Mesendoderm (in vitro differentiated cells): ENCODE measurements around the gene TRA2A.

Source experiments
- DNase-seq: peaks from one replicate; pipeline ENCODE4 v3.0.0; 2013
- H2AK5ac ChIP-seq: 2 replicates; pipeline ENCODE4 v1.6.1; 2013; ENCODE audit warnings: low read length, inconsistent platforms
- H2BK120ac ChIP-seq: 2 replicates; pipeline ENCODE4 v1.6.1; 2013; ENCODE audit warnings: low read depth, mild to moderate bottlenecking, low read length, moderate library complexity, mixed read lengths
- H2BK15ac ChIP-seq: replicated peaks from 2 replicates; pipeline ENCODE4 v1.6.1; 2013; ENCODE audit warnings: low read depth, mild to moderate bottlenecking, moderate library complexity
- H2BK5ac ChIP-seq: 2 replicates; pipeline ENCODE4 v1.6.1; 2013; ENCODE audit warnings: low read length, inconsistent platforms
- H3K18ac ChIP-seq: 2 replicates; pipeline ENCODE4 v1.6.1; 2013; ENCODE audit warnings: mild to moderate bottlenecking, low read length, mixed read lengths
- H3K23ac ChIP-seq: one replicate; pipeline ENCODE4 v1.6.1; 2013; ENCODE audit warnings: low read length
- H3K27ac ChIP-seq: 2 replicates; pipeline ENCODE4 v1.5.1; 2013; ENCODE audit warnings: low read depth, mild to moderate bottlenecking, inconsistent platforms, low read length, moderate library complexity
- H3K27me3 ChIP-seq: 2 replicates; pipeline ENCODE4 v1.6.1; 2013; ENCODE audit warnings: low read length, control low read depth, mild to moderate bottlenecking, inconsistent platforms; ENCODE audit not compliant: insufficient read depth, poor library complexity
- H3K36me3 ChIP-seq: 2 replicates; pipeline ENCODE4 v1.6.1; 2013; ENCODE audit warnings: low read length, inconsistent platforms; ENCODE audit not compliant: control insufficient read depth, insufficient read depth
- H3K4ac ChIP-seq: one replicate; pipeline ENCODE4 v1.6.1; 2013; ENCODE audit warnings: low read depth, mild to moderate bottlenecking, low read length, moderate library complexity
- H3K4me1 ChIP-seq: 2 replicates; pipeline ENCODE4 v1.6.1; 2013; ENCODE audit warnings: low read depth, low read length, inconsistent platforms; ENCODE audit not compliant: control insufficient read depth
- H3K4me2 ChIP-seq: 2 replicates; pipeline ENCODE4 v1.6.1; 2013; ENCODE audit warnings: low read length
- H3K4me3 ChIP-seq: 2 replicates; pipeline ENCODE4 v1.5.1; 2013; ENCODE audit warnings: mild to moderate bottlenecking, low read length
- H3K56ac ChIP-seq: one replicate; pipeline ENCODE4 v1.6.1; 2013; ENCODE audit warnings: low read length
- H3K79me1 ChIP-seq: 2 replicates; pipeline ENCODE4 v1.6.1; 2013; ENCODE audit warnings: low read length, inconsistent platforms
- H3K79me2 ChIP-seq: 2 replicates; pipeline ENCODE4 v1.6.1; 2013; ENCODE audit warnings: mild to moderate bottlenecking, low read length; ENCODE audit not compliant: control insufficient read depth, insufficient read depth
- H3K9ac ChIP-seq: 2 replicates; pipeline ENCODE4 v1.6.1; 2013; ENCODE audit warnings: low read length, inconsistent platforms
- H4K5ac ChIP-seq: one replicate; pipeline ENCODE4 v1.6.1; 2013; ENCODE audit warnings: low read length
- H4K8ac ChIP-seq: one replicate; pipeline ENCODE4 v1.6.1; 2013; ENCODE audit warnings: low read depth, mild to moderate bottlenecking, control low read depth, low read length, moderate library complexity
- WGBS: extraction: QIAGEN DNeasy Blood & Tissue Kit; methylation state at CpG from one replicate; pipeline ENCODE4 v1.1.7; 2013; ENCODE audit warnings: low lambda C conversion rate, missing lambda C conversion rate; ENCODE audit not compliant: insufficient coverage; ENCODE audit errors: extremely low coverage; 5-methylcytosine and 5-hydroxymethylcytosine counted together

The TRA2A gene

GRCh38 chr7:23482686-23483085, 49.1 kb downstream of the TRA2A start:
- no peaks in the 10 kb centered on the region for H3K36me3 ChIP-seq
- H3K27me3 ChIP-seq = no peaks in the 10 kb centered on the region
- H3K4me2 ChIP-seq = no peak overlapping the region
- no CpG with 5 or more reads among the region's 4 CpGs for WGBS
- H2AK5ac ChIP-seq = no peak overlapping the region
- no peaks in the 10 kb centered on the region for H3K79me1 ChIP-seq
- H2BK5ac ChIP-seq = no peak overlapping the region
- peaks cover 3% of the 10 kb centered on the region for H3K79me2 ChIP-seq
- peaks cover 2% of the 10 kb centered on the region for H3K4me1 ChIP-seq
- no peak overlapping the region for H3K18ac ChIP-seq
- no peak overlapping the region for H3K4me3 ChIP-seq
- H3K56ac ChIP-seq = no peak overlapping the region
- no peak overlapping the region for H3K27ac ChIP-seq
- no peak for DNase-seq
- no peak overlapping the region for H2BK120ac ChIP-seq
- no peak overlapping the region for H4K5ac ChIP-seq
- H3K9ac ChIP-seq = no peak overlapping the region
- no peak overlapping the region for H2BK15ac ChIP-seq
- no peak overlapping the region for H3K4ac ChIP-seq
- no peak overlapping the region for H4K8ac ChIP-seq
- H3K23ac ChIP-seq = no peak overlapping the region

- no peak overlapping the region for H4K5ac ChIP-seq
- H3K4me2 ChIP-seq = no peak overlapping the region
- no peak overlapping the region for H3K4me3 ChIP-seq
- H3K79me2 ChIP-seq = peaks cover 10% of the 10 kb centered on the region
- H2BK120ac ChIP-seq = no peak overlapping the region
- H3K4me1 ChIP-seq = peaks cover 1% of the 10 kb centered on the region
- H2AK5ac ChIP-seq = no peak overlapping the region
- peaks cover 2% of the 10 kb centered on the region for H3K79me1 ChIP-seq
- H3K4ac ChIP-seq = no peak overlapping the region
- no peak overlapping the region for H3K18ac ChIP-seq
- DNase-seq = no peak
- H3K27me3 ChIP-seq = no peaks in the 10 kb centered on the region
- H4K8ac ChIP-seq = no peak overlapping the region
- H2BK5ac ChIP-seq = no peak overlapping the region
- no peak overlapping the region for H2BK15ac ChIP-seq
- 100% methylated on average over 3 of the region's 6 CpGs for WGBS
- H3K56ac ChIP-seq = no peak overlapping the region
- H3K36me3 ChIP-seq = no peaks in the 10 kb centered on the region
- H3K23ac ChIP-seq = no peak overlapping the region
- peak overlapping the region; percentile 20 for H3K9ac ChIP-seq
- no peak overlapping the region for H3K27ac ChIP-seq
These were observed 53.6 kb downstream of the TRA2A start for GRCh38 chr7:23477962-23478866.

- no peak overlapping the region for H2AK5ac ChIP-seq
- H3K27ac ChIP-seq = no peak overlapping the region
- H3K27me3 ChIP-seq = no peaks in the 10 kb centered on the region
- H3K56ac ChIP-seq = no peak overlapping the region
- no peak overlapping the region for H4K8ac ChIP-seq
- no peak overlapping the region for H2BK120ac ChIP-seq
- no peak overlapping the region for H3K9ac ChIP-seq
- H3K79me2 ChIP-seq = peaks cover 15% of the 10 kb centered on the region
- no peak overlapping the region for H3K4me2 ChIP-seq
- H3K4me1 ChIP-seq = peaks cover 2% of the 10 kb centered on the region
- H3K79me1 ChIP-seq = peaks cover 2% of the 10 kb centered on the region
- no peak overlapping the region for H4K5ac ChIP-seq
- no peak overlapping the region for H3K4me3 ChIP-seq
- H3K18ac ChIP-seq = no peak overlapping the region
- no CpG with 5 or more reads among the region's 1 CpG for WGBS
- H3K23ac ChIP-seq = no peak overlapping the region
- DNase-seq = no peak
- no peak overlapping the region for H2BK5ac ChIP-seq
- H3K4ac ChIP-seq = no peak overlapping the region
- no peaks in the 10 kb centered on the region for H3K36me3 ChIP-seq
- H2BK15ac ChIP-seq = no peak overlapping the region
These were observed 54.7 kb downstream of the TRA2A start for GRCh38 chr7:23477157-23477499.

GRCh38 chr7:23476286-23477156, 55.3 kb downstream of the TRA2A start:
- no peak overlapping the region for H3K27ac ChIP-seq

GRCh38 chr7:23475576-23475839, 56.3 kb downstream of the TRA2A start:
- H2AK5ac ChIP-seq = no peak overlapping the region
- DNase-seq = no peak
- no peaks in the 10 kb centered on the region for H3K27me3 ChIP-seq
- H2BK120ac ChIP-seq = no peak overlapping the region
- no peaks in the 10 kb centered on the region for H3K36me3 ChIP-seq
- H3K18ac ChIP-seq = no peak overlapping the region
- peaks cover 15% of the 10 kb centered on the region for H3K79me2 ChIP-seq
- no peak overlapping the region for H2BK5ac ChIP-seq
- H3K4me3 ChIP-seq = no peak overlapping the region
- peaks cover 2% of the 10 kb centered on the region for H3K4me1 ChIP-seq
- H3K27ac ChIP-seq = no peak overlapping the region
- H4K5ac ChIP-seq = no peak overlapping the region
- no peak overlapping the region for H3K56ac ChIP-seq
- no peak overlapping the region for H3K23ac ChIP-seq
- H3K9ac ChIP-seq = no peak overlapping the region
- no peak overlapping the region for H3K4ac ChIP-seq
- H3K4me2 ChIP-seq = no peak overlapping the region
- peaks cover 2% of the 10 kb centered on the region for H3K79me1 ChIP-seq
- H4K8ac ChIP-seq = no peak overlapping the region
- no peak overlapping the region for H2BK15ac ChIP-seq

More at GRCh38 chr7:23476286-23477156, 55.3 kb downstream of the TRA2A start:
- Histone ChIP-seq H4K8ac (no peak overlapping the region), H4K5ac (no peak overlapping the region), H3K18ac (no peak overlapping the region), H3K27me3 (no peaks in the 10 kb centered on the region), H3K79me2 (peaks cover 15% of the 10 kb centered on the region), H3K23ac (no peak overlapping the region), H2BK5ac (no peak overlapping the region), H3K79me1 (peaks cover 2% of the 10 kb centered on the region), H3K4ac (no peak overlapping the region), H3K56ac (peak overlapping the region; percentile 25), H2AK5ac (no peak overlapping the region), H2BK120ac (no peak overlapping the region), H2BK15ac (no peak overlapping the region), H3K4me2 (peak overlapping the region; percentile 6), H3K36me3 (no peaks in the 10 kb centered on the region), H3K4me1 (peaks cover 2% of the 10 kb centered on the region), H3K9ac (peak overlapping the region; percentile 50), H3K4me3 (peak overlapping the region; percentile 1)
- DNase-seq = peak; percentile 34
